Hepatocyte (in vitro differentiated cells): ENCODE results near the gene SORL1. TPM values are rescaled to one million over a fixed set of nuclear protein-coding genes. Genes with fewer than 3 reads are reported as not detected.

Experiments used
- DNase-seq: peaks from one replicate; pipeline ENCODE4 v3.0.0-alpha.2; 2016; ENCODE audit warnings: low spot score
- H2AFZ ChIP-seq: fragments of 200-600 bp; sonication (generic); 2 replicates; pipeline ENCODE4 v1.6.0; 2016; ENCODE audit warnings: antibody characterized with exemption, mild to moderate bottlenecking
- H3K27ac ChIP-seq: fragments of 200-600 bp; sonication (generic); 2 replicates; pipeline ENCODE4 v1.5.1; 2016; ENCODE audit warnings: mild to moderate bottlenecking
- H3K27me3 ChIP-seq: fragments of 200-600 bp; sonication (generic); 2 replicates; pipeline ENCODE4 v1.6.1; 2016
- H3K36me3 ChIP-seq: fragments of 200-600 bp; sonication (generic); replicated peaks from 2 replicates; pipeline ENCODE4 v1.5.1; 2016; ENCODE audit warnings: low read depth; ENCODE audit not compliant: insufficient read depth
- H3K4me1 ChIP-seq: fragments of 200-600 bp; sonication (generic); 2 replicates; pipeline ENCODE4 v1.5.1; 2016; ENCODE audit warnings: mild to moderate bottlenecking, moderate library complexity; ENCODE audit not compliant: insufficient read depth
- H3K4me2 ChIP-seq: fragments of 200-600 bp; sonication (generic); 2 replicates; pipeline ENCODE4 v1.6.0; 2016
- H3K4me3 ChIP-seq: fragments of 200-600 bp; sonication (generic); 2 replicates; pipeline ENCODE4 v1.5.1; 2016; ENCODE audit warnings: mild to moderate bottlenecking
- H3K79me2 ChIP-seq: fragments of 200-600 bp; sonication (generic); 2 replicates; pipeline ENCODE4 v1.6.0; 2017; ENCODE audit warnings: mild to moderate bottlenecking
- H3K9me2 ChIP-seq: fragments of 200-600 bp; sonication (generic); replicated peaks from 2 replicates; pipeline ENCODE4 v1.6.0; 2017; ENCODE audit warnings: mild to moderate bottlenecking; ENCODE audit not compliant: insufficient read depth
- H3K9me3 ChIP-seq: fragments of 200-600 bp; sonication (generic); 2 replicates; pipeline ENCODE4 v1.5.1; 2016; ENCODE audit warnings: low read depth, mild to moderate bottlenecking
- H4K20me1 ChIP-seq: fragments of 200-600 bp; sonication (generic); 2 replicates; pipeline ENCODE4 v1.6.0; 2016; ENCODE audit warnings: mild to moderate bottlenecking; ENCODE audit not compliant: insufficient read depth, poor library complexity, severe bottlenecking
- CTCF ChIP-seq: fragments of 200-600 bp; sonication (generic); IDR thresholded peaks from 2 replicates; pipeline ENCODE4 v1.5.1; 2016; ENCODE audit warnings: antibody characterized with exemption, mild to moderate bottlenecking; ENCODE audit not compliant: poor library complexity
- EZH2 ChIP-seq: fragments of 200-600 bp; sonication (generic); IDR thresholded peaks from 2 replicates; pipeline ENCODE4 v1.6.1; 2016; ENCODE audit warnings: antibody characterized with exemption, mild to moderate bottlenecking, borderline replicate concordance
- EZH2phosphoT487 ChIP-seq: fragments of 200-600 bp; sonication (generic); IDR thresholded peaks from one replicate; pipeline ENCODE4 v1.6.1; 2018; ENCODE audit warnings: antibody characterized with exemption, mild to moderate bottlenecking, low read depth, moderate library complexity; ENCODE audit not compliant: unreplicated experiment, severe bottlenecking
- WGBS: methylation state at CpG from one replicate; pipeline ENCODE4 v1.1.6; 2016; ENCODE audit warnings: low lambda C conversion rate; ENCODE audit errors: missing lambda C conversion rate; 5-methylcytosine and 5-hydroxymethylcytosine counted together
- polyA plus RNA-seq: library from polyadenylated mRNA; unstranded; fragments of >200 nt; fragmentation: Nextera tagmentation; extraction: Ambion mirVana; gene quantifications from 2 replicates; pipeline ENCODE4 v1.2.1, GENCODE V29; 2016
- total RNA-seq: library from RNA; depleted of rRNA; stranded (reverse); fragments of >200 nt; gene quantifications from 2 replicates; pipeline ENCODE4 v1.2.3, GENCODE V29; 2014

The SORL1 gene
- total and polyA plus RNA-seq, 2 experiments from 2014 or later, result 13.5 to 26.5 TPM

DNA sequence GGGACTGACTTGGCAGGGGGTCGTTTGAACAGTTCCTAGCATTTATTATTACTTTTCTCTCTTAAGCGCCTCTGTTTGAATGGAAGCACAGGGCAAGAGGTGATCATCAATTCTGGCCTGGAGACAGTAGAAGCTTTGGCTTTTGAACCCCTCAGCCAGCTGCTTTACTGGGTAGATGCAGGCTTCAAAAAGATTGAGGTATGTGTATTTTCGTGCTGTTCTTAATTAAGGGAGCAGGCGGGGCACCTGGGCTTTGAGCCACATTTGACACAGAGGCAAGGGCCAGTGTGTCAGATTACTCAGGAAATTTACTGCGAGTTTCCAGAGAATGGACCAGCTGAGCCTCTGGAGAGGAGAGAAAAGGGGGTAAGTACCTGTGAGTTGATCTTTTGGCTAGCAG, 103.0 kb downstream of the SORL1 start:
- 66% methylated on average over 5 of the region's 5 CpGs for WGBS
- H3K4me3 ChIP-seq, result no peak overlapping the region
- H4K20me1 ChIP-seq, result no peaks in the 10 kb centered on the region
- peak overlapping the region; percentile 77 for H3K27ac ChIP-seq
- no peak for DNase-seq
- TF ChIP-seq EZH2phosphoT487 (no peak), CTCF (no peak), EZH2 (no peak)
- H3K4me2 ChIP-seq, result no peak overlapping the region
- H2AFZ ChIP-seq, result no peak overlapping the region
- no peaks in the 10 kb centered on the region for H3K27me3 ChIP-seq
- H3K4me1 ChIP-seq, result peaks cover 9% of the 10 kb centered on the region
- no peaks in the 10 kb centered on the region for H3K9me2 ChIP-seq
- H3K79me2 ChIP-seq, result no peaks in the 10 kb centered on the region
- H3K9me3 ChIP-seq, result no peaks in the 10 kb centered on the region
- no peaks in the 10 kb centered on the region for H3K36me3 ChIP-seq

DNA sequence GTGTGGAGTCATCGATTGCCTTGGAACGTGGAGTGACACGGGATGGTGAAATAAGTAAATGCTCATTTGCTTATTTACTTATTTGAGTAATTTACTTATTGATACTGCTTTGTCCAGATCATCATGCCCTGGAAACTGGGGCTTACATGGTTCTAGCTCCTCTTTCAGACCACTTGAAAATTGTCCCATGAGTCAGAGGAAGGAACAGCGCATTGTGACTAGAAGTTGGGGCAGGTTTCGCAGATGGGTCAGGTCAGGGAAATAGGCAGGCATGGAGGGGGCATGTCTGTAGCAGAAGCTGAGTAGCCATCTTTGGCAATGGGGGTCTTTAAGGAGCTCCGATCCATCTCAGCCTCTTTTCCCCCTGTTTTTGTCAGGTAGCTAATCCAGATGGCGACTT, 104.8 kb downstream of the SORL1 start:
- Histone ChIP-seq H3K36me3 (no peaks in the 10 kb centered on the region), H3K4me3 (no peak overlapping the region), H3K9me2 (no peaks in the 10 kb centered on the region), H4K20me1 (no peaks in the 10 kb centered on the region), H3K4me1 (peaks cover 13% of the 10 kb centered on the region), H3K27me3 (no peaks in the 10 kb centered on the region), H2AFZ (no peak overlapping the region), H3K9me3 (no peaks in the 10 kb centered on the region), H3K27ac (no peak overlapping the region), H3K4me2 (no peak overlapping the region), H3K79me2 (no peaks in the 10 kb centered on the region)
- TF ChIP-seq CTCF (no peak), EZH2phosphoT487 (no peak), EZH2 (no peak)
- whole genome bisulfite sequencing, result 98% methylated on average over 7 of the region's 7 CpGs
- DNase-seq, result no peak

DNA sequence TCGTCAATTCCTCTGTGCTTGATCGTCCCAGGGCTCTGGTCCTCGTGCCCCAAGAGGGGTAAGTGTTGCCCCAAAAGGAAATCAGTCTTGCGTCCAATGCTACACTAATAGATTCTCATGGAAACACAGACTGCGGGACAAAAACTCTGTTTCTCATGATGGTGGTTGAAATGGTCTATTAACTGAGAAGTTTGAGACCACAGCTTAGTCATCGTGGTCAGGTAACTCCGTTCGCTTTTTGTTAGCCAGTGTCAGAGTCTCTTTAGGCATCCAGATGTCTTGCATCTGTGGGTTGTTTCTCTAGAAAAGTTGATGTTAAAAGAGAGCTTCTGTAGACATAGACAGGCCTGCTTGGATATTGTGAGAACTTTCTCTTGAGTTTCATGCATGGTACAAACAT, 105.2 kb downstream of the SORL1 start:
- Histone ChIP-seq H3K9me3 (no peaks in the 10 kb centered on the region), H3K4me2 (no peak overlapping the region), H3K27ac (no peak overlapping the region), H3K27me3 (no peaks in the 10 kb centered on the region), H2AFZ (no peak overlapping the region), H3K9me2 (no peaks in the 10 kb centered on the region), H3K4me3 (no peak overlapping the region), H3K36me3 (no peaks in the 10 kb centered on the region), H3K79me2 (no peaks in the 10 kb centered on the region), H4K20me1 (no peaks in the 10 kb centered on the region), H3K4me1 (peaks cover 16% of the 10 kb centered on the region)
- TF ChIP-seq EZH2phosphoT487 (no peak), CTCF (no peak)
- WGBS, result 96% methylated on average over 8 of the region's 8 CpGs
- DNase-seq, result no peak
